Nephron progenitor cell (in vitro differentiated cells): ENCODE measurements around the gene REXO1.

Source experiments
- DNase-seq: peaks from one replicate; pipeline ENCODE4 v3.0.0; 2021
- H3K27ac Mint-ChIP-seq: 2 replicates; pipeline ENCODE4 v1.8.0; 2021; ENCODE audit warnings: mild to moderate bottlenecking, moderate library complexity, mixed read lengths
- H3K27me3 Mint-ChIP-seq: 2 replicates; pipeline ENCODE4 v1.8.0; 2021; ENCODE audit warnings: mild to moderate bottlenecking, low read depth, mixed read lengths; ENCODE audit not compliant: poor library complexity
- H3K36me3 Mint-ChIP-seq: 2 replicates; pipeline ENCODE4 v1.8.0; 2021; ENCODE audit warnings: low read depth, mixed read lengths
- H3K4me1 Mint-ChIP-seq: 2 replicates; pipeline ENCODE4 v1.8.0; 2021; ENCODE audit warnings: mixed read lengths
- H3K4me3 Mint-ChIP-seq: 2 replicates; pipeline ENCODE4 v1.8.0; 2021; ENCODE audit warnings: mild to moderate bottlenecking, moderate library complexity, mixed read lengths
- H3K9me3 Mint-ChIP-seq: 2 replicates; pipeline ENCODE4 v1.8.0; 2021; ENCODE audit warnings: mild to moderate bottlenecking, moderate library complexity, mixed read lengths
- TF ChIP-seq, protein P1 (sequence below): fragments of 200-600 bp; sonication (generic); IDR thresholded peaks from 2 replicates; pipeline ENCODE4 v1.5.0; 2021; ENCODE audit warnings: antibody characterized with exemption

REXO1 gene

DNA sequence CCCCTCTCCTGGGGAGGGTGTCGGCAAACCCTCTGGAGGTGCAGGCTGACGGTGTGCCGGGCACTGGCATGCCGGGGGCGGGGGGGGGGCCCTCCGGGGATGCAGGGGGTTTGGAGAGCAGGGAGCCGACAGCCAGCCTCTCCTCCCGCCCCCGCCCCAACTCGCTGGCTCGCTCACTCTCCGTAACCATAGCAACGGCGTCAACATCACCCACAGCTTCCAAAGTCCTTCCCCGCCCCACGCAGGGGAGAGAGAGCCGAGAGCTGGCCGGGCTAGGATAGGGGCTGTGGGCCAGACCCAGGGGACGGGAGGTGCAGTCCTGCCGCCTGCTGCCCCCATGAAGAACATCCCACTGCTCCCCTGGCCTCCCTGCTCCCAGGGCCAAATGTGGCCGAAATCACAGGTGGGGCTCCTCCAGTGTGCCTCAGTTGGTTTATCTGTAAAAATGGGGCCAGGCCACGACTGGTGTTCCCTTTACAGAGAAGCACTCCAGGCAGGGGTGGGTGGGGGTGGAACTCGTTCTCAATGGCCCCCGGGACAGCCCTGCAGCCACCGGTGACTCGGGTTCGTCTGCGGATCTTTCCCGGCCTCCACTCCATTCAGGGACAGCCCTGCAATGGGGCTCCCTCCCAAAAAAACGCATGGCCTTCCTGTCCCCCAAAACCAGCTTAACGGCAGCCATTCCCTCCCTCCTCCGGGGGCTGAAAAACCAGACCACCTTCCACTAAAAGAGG lies 11.9 kb upstream of the REXO1 start:
- Mint-ChIP-seq H3K27ac (no peak overlapping the region), H3K36me3 (no peaks in the 10 kb centered on the region), H3K4me1 (peaks cover 34% of the 10 kb centered on the region), H3K4me3 (no peak overlapping the region), H3K27me3 (peaks cover 46% of the 10 kb centered on the region), H3K9me3 (no peaks in the 10 kb centered on the region)
- TF ChIP-seq, protein P1, sequence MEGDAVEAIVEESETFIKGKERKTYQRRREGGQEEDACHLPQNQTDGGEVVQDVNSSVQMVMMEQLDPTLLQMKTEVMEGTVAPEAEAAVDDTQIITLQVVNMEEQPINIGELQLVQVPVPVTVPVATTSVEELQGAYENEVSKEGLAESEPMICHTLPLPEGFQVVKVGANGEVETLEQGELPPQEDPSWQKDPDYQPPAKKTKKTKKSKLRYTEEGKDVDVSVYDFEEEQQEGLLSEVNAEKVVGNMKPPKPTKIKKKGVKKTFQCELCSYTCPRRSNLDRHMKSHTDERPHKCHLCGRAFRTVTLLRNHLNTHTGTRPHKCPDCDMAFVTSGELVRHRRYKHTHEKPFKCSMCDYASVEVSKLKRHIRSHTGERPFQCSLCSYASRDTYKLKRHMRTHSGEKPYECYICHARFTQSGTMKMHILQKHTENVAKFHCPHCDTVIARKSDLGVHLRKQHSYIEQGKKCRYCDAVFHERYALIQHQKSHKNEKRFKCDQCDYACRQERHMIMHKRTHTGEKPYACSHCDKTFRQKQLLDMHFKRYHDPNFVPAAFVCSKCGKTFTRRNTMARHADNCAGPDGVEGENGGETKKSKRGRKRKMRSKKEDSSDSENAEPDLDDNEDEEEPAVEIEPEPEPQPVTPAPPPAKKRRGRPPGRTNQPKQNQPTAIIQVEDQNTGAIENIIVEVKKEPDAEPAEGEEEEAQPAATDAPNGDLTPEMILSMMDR = no peak
- peak; percentile 75 for DNase-seq

DNA sequence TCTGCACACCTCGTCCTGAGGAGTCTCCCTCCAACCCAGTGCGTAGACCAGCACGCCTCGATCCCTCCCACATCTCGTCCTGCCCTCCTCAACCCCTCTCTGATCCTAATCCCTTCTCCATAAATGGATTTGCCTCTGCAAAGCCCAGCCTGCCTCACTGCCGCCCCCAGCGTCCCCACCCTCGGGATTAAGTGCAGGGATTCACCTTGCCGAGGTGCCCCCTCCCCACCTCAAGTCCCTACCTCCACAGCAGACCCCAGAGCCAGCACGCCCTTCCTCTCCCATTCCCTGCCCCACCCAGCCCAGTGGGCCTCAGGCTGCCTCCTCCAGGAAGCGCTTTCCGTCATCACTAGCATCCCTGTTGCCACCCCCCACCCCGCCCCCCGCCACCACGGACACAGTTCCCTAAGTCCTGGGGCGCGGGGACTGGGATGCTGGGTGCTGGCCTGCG lies 11.1 kb upstream of the REXO1 start:
- H3K9me3 Mint-ChIP-seq = no peaks in the 10 kb centered on the region
- H3K4me1 Mint-ChIP-seq = peaks cover 42% of the 10 kb centered on the region
- DNase-seq = no peak
- H3K27me3 Mint-ChIP-seq = peaks cover 46% of the 10 kb centered on the region
- H3K4me3 Mint-ChIP-seq = peak overlapping the region; percentile 48
- no peak overlapping the region for H3K27ac Mint-ChIP-seq
- TF ChIP-seq, protein P1 = no peak
- H3K36me3 Mint-ChIP-seq = no peaks in the 10 kb centered on the region

DNA sequence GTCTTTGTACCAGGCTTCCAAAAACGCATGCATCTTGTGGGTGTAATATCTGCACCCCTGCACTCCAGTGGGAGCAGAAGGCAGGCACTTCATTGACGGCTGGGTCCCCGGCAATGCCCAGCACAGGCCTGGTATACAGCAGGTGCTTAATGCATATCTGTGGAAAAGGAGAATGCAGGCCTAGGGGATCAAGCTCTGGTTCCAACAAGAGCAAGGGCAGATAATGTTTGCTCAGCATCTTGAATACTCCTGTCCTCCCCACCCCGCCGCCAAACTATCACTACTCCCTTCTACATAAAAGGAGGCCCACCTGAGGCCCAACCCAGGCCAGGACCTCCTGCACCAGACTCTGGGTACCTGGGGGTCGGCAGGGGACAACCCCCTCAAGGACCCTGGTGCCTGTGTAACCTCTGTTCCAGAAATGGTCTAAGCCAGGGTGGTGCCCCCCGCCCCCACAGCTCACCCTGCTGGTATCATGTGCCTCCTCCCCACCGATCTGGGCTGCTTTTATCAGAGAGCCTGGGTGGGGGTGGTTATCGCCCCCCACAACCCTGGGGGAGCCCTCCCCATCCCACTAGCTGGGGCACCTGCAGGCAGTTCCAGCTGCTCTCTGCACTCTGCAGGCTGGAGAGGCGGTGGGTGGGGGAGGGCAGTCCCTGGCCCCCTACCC lies 10.3 kb upstream of the REXO1 start:
- Mint-ChIP-seq H3K4me3 (no peak overlapping the region), H3K27me3 (peaks cover 46% of the 10 kb centered on the region), H3K36me3 (no peaks in the 10 kb centered on the region), H3K4me1 (peaks cover 44% of the 10 kb centered on the region), H3K27ac (no peak overlapping the region), H3K9me3 (no peaks in the 10 kb centered on the region)
- TF ChIP-seq, protein P1 = no peak
- no peak for DNase-seq

DNA sequence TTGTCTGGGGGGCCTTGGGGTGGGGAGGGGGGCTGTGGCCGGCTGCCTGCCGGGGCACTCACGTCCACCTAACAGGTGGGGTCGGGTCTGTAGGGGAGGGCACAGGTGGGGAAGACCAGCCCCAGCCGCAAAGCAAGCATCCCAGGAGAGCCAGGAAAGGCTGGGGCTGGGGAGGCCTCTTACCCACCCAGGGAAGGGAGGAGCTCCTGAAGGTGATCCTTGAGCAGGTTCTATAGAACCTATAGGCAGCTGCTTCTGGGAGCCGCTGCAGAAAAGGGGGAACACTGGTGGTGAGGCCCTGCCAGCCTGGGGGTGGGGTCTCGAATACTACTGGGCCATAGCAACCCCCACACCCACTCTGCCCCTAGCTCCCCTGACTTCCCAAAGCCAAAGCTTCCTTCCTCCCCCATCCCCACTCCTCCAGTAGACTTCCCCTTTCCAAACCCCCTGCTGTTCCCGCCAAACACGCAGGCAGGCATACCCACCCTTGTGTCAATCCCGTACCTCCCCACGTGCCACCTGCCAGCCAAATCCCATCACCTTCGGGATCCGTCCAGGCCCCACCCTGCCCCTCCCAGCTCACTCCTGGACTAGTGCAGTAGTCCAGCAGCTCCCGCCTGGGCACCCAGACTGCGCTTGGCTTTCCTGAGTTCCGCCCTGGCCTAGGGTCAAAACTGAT lies 9.5 kb upstream of the REXO1 start:
- no peak for DNase-seq
- TF ChIP-seq, protein P1 = no peak
- Mint-ChIP-seq H3K4me3 (no peak overlapping the region), H3K36me3 (no peaks in the 10 kb centered on the region), H3K9me3 (no peaks in the 10 kb centered on the region), H3K4me1 (peaks cover 49% of the 10 kb centered on the region), H3K27me3 (peaks cover 44% of the 10 kb centered on the region), H3K27ac (no peak overlapping the region)

DNA sequence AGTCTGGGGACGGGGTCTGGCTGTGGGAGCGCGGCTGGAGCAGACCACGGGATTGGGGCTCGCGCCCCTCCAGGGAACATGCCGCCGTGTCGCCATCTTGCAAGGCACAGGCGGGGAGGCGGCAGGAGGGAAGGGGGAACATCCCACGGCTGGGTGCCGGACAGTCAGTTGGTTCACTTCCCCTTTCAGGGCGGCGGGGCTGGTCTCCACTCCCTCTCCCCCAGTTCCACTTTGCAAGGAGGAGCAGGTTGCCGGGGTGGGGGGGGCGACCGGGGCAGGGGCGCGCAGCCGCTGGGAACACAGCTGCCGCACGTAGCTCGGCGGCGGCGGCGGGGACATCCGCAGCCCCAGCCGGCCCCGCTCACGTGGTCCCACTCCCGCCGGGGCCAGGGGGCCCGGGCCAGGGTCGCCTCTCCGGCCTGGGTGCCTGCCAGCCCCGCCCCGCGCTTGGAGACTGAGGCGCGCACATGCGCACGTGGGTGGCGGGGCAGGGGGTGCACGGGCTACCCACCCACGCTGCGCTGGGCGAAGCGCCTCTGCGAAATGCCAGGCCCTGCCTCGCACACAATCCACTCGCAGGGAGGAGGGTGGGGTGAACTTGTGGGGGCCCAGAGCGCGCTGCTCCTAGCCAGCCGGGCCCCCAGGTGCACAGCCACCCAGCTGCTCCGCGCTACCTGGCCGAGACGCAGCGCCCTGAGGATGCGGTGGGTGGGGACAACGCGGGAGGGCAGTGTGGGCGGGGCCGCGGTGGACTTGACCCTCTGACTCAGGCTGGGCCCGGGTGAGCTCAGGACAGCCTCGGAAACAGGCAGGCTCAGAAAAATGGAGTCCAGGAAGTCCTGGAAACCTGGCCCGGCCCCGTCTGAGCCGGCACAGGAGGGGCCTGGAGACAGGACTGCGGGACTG lies 8.7 kb upstream of the REXO1 start:
- Mint-ChIP-seq H3K36me3 (no peaks in the 10 kb centered on the region), H3K4me1 (peaks cover 48% of the 10 kb centered on the region), H3K27me3 (peaks cover 36% of the 10 kb centered on the region), H3K9me3 (no peaks in the 10 kb centered on the region), H3K27ac (no peak overlapping the region), H3K4me3 (peak overlapping the region; percentile 49)
- TF ChIP-seq, protein P1 = no peak
- DNase-seq = peak; percentile 72
